Measurements from ENCODE around the gene NLRP7.
"Not testable (repeated sequence)": the region's sequence is repeated elsewhere in the genome, so short reads cannot be mapped to it uniquely, and the experiment has no call there.

The NLRP7 gene

GRCh38 chr19:54947381-54947780 lies at the start of gene NLRP7:
TSS of gene NLRP7 (minus strand) at chr19:54947530.
- no peak for DNase-seq

GRCh38 chr19:54995561-54995960 lies 48.2 kb upstream of the NLRP7 start:
- DNase-seq: no peak

GRCh38 chr19:54989531-54989930 lies 42.2 kb upstream of the NLRP7 start:
- DNase-seq: not testable (repeated sequence)

GRCh38 chr19:54982562-54982961 lies 35.2 kb upstream of the NLRP7 start:
- DNase-seq: not testable (repeated sequence)

GRCh38 chr19:54973229-54974090 lies 26.1 kb upstream of the NLRP7 start:
- not testable (repeated sequence) for DNase-seq

GRCh38 chr19:54971446-54971845 lies 24.1 kb upstream of the NLRP7 start:
- not testable (repeated sequence) for DNase-seq

- no peak for DNase-seq
These were observed 22.3 kb upstream of the NLRP7 start for GRCh38 chr19:54969647-54970046.

- no peak for DNase-seq
These were observed 20.3 kb upstream of the NLRP7 start for GRCh38 chr19:54967611-54968010.

GRCh38 chr19:54965055-54965454 lies 17.7 kb upstream of the NLRP7 start:
- not testable (repeated sequence) for DNase-seq

GRCh38 chr19:54959840-54960239 lies 12.5 kb upstream of the NLRP7 start:
- DNase-seq: peak; percentile 72

- DNase-seq: no peak
These were observed 8.0 kb upstream of the NLRP7 start for GRCh38 chr19:54955376-54955775.

GRCh38 chr19:54953345-54953713 lies 6.0 kb upstream of the NLRP7 start:
- DNase-seq: not testable (repeated sequence)

GRCh38 chr19:54952591-54953344 lies 5.4 kb upstream of the NLRP7 start:
- no peak for DNase-seq

- DNase-seq: not testable (repeated sequence)
These were observed 3.2 kb upstream of the NLRP7 start for GRCh38 chr19:54950580-54950979.

GRCh38 chr19:54949412-54949811 lies 2.1 kb upstream of the NLRP7 start:
- DNase-seq: no peak

- DNase-seq: peak; percentile 4
These were observed 3.5 kb downstream of the NLRP7 start for GRCh38 chr19:54943772-54944361.

- not testable (repeated sequence) for DNase-seq
These were observed 7.8 kb downstream of the NLRP7 start for GRCh38 chr19:54939538-54939937.

- no peak for DNase-seq
These were observed 8.4 kb downstream of the NLRP7 start for GRCh38 chr19:54938906-54939305.

GRCh38 chr19:54937926-54938325 lies 9.4 kb downstream of the NLRP7 start:
- no peak for DNase-seq

- DNase-seq: no peak
These were observed 19.0 kb downstream of the NLRP7 start for GRCh38 chr19:54928299-54928698.

GRCh38 chr19:54923276-54923675 lies 24.1 kb downstream of the NLRP7 start:
- DNase-seq: no peak

- DNase-seq: no peak
These were observed 26.2 kb downstream of the NLRP7 start for GRCh38 chr19:54921082-54921481.

All from hematopoietic multipotent progenitor cell treated with erythropoietin and hydrocortisone succinate and interleukin-3 and kit ligand, for 8 days (in vitro differentiated cells).